NCI-H345 treated with DMSO at 0.1 percent for 48 hours (cell line): ENCODE data around the gene RAD23B.
"Not testable (repeated sequence)": the region's sequence is repeated elsewhere in the genome, so short reads cannot be mapped to it uniquely, and the experiment has no call there.

Experiments
- DNase-seq: peaks from one replicate; lab custom pipeline; 2025; ENCODE audit not compliant: unreplicated experiment; lab: John Stamatoyannopoulos, UW

Gene RAD23B

DNA sequence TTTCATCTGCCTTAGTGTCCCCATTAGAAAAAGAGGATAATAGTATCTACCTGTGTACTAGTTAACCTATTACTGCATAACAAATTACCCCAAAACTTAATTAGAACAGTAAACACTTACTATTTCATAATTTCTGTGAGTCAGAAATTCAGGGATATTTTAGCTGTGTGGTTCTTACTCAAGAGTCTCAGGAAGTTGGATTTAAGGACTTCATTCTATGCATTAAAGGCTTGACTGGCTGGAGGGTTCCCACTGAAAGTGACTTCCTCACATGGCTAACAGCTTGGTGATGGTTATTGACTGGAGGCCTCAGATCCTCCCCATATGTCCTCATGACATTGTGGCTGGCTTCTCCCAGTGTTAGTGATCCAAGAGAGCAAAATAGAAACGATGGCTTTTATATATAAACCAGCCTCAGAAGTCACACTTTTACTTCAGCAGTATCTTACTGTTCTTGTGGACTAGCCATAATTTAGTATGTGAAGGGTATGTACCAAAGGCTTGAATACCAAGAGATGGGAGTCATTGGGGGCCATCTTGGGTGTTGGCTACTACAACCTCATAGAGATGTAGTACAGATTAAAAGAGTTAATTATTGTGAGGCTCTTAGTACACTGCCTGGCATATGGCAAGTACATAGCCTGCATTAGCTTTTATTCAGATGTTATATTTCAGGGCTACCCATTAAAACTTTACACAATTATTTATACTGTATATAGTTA, 9.9 kb downstream of the RAD23B start:
- no peak for DNase-seq

DNA sequence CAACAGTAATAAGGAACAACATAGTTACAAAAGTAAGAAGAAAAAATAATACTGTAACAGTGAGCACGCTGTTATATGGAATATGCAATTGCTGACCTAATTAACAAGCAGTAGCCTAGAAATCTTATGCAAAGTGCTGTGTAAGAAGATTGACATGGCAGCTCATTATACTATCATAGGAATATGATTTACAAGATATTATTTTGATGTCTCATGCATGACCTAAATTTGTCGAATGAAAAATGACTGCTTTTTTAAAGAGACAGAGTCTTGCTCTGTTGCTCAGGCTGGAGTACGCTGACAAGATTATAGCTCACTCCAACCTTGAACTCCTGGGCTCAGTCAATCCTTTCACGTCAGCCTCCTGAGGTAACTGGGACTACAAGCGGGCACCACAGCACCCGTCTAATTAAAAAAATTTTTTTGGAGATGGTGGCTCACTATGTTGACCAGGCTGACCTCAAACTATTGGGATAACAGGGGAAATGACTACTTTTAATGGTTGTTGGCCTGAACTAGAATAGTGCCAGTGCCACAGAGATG, 10.5 kb downstream of the RAD23B start:
- DNase-seq: no peak

DNA sequence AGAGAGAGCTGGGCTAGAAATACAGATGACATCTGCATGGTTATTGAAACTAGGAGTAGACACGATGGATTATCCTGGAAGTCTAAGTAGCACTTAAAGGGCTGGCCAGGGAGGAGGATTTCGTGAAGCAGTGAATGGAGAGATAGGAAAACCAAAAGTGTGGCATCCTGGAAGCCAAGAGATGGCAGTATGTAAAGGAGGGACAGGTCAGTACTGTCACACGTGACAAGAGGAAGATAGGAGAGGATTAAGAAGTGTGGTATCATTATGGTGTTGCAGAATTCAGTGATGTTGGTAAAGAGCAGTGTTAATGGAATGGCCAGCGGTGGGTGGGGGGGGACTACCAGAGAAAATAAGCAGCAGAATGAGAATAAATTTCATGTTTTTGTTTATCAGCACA, 11.7 kb downstream of the RAD23B start:
- no peak for DNase-seq

DNA sequence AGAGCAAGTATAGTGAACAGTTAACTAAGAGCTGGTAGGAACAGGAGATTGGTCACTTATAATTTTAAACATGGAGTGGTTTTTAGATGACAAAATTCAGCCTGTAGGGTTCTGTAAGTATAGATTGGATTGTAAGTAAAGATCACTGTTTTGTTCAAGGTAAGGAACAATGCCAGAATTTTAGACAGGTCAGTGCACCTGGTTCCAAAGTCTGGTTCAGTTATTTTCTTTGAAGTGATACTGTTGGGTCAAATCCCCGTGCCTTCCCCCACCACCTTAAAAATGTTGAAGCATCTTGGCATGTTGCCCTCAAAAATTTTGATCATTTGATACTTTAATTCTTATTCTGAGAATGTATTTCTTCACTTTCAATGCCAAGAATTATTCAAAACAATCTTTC, 12.9 kb downstream of the RAD23B start:
- DNase-seq: no peak

DNA sequence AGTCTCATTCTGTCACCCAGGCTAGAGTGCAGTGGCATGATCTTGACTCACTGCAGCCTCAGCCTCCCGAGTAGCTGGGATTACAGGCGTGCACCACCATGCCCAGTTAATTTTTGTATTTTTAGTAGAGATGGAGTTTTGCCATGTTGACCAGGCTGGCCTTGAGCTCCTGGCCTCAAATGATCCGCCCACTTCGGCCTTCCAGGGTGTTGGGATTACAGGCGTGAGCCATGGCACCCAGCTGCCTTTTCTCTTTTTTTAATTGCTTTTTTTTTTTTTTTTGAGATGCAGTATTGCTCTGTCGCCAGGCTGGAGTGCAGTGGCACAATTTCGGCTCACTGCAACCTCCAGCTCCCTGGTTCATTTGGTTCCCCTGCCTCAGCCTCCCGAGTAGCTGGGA, 13.5 kb downstream of the RAD23B start:
- not testable (repeated sequence) for DNase-seq

DNA sequence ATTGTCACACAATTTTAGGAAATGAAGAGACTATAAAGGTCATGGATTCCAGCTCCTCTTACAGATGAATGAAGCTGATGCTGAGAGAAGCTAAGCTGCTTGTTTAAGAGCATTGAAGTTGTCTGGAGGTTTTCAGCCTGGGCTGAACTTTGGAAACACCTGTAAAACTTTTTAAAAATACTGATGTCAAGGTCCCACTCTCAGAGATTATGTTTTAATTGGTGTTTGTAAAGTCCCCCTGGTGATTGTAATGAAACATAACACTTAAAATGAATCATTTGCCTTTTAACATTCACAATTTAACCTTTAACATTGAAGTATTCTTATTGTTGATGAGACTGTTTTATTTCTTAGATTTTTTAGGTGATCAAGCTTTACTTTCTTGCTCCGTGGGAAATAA, 16.4 kb downstream of the RAD23B start:
- no peak for DNase-seq

DNA sequence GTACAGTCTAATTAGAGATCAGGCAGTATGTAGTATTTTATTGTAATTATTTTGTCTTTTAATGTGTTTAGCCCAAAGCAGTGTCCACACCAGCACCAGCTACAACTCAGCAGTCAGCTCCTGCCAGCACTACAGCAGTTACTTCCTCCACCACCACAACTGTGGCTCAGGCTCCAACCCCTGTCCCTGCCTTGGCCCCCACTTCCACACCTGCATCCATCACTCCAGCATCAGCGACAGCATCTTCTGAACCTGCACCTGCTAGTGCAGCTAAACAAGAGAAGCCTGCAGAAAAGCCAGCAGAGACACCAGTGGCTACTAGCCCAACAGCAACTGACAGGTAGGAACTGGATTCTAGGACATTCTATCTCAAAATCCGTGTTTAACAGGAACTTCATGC, 23.2 kb downstream of the RAD23B start:
- DNase-seq: no peak

DNA sequence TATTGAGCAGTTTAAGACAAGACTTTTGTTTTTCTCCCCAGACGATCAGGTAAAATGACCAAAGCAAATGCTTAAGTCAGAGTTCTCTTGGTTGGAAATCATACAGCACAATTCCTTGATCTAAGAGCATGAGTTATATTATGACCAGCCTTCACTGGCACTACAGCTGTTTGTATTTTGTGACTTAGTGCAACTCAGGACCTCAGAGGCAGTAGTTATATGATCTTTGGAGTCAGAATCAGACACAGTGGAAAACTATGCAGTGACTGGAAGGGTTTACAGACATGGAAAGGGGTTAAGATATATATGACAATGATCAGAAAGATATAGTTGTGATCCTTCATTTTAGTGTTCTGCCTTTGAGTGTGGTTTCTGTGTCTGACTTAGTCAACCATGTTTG, 24.3 kb downstream of the RAD23B start:
- DNase-seq: no peak

DNA sequence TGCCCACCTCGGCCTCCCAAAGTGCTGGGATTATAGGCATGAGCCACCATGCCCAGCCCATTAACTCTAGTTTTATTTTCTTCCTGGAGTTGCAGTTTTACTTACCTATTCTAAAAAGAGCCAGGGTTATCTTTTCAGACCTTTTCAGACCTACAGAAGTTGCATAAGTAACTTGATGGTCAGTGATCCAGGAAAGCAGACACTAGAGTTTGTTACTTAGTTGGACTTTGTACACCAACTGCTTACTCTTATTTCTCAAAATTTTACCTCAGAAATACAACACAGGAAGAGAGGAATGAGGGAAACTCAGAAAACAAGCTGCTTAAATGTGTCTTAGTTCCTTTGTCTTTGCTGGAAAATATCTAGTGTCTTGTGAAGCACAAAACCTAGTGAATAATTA, 25.4 kb downstream of the RAD23B start:
- no peak for DNase-seq

DNA sequence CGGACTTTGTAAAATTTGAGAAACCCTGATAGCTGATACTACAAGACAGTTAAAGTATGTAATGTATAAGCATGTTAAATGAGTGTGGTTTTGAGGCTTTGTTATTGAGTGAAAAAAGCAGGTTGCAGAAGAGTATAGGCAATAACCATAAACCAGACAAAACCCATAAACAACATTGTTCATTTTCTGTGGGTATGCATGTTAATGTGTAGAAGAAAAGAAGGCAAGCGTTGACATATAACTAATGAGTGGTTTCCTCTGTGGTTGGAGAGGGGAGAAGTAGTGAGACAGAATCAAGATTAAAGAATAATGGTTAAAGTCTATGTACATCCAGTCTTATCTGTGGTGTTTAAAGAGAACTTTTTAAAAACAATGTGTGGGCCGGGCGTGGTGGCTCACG, 26.2 kb downstream of the RAD23B start:
- no peak for DNase-seq

DNA sequence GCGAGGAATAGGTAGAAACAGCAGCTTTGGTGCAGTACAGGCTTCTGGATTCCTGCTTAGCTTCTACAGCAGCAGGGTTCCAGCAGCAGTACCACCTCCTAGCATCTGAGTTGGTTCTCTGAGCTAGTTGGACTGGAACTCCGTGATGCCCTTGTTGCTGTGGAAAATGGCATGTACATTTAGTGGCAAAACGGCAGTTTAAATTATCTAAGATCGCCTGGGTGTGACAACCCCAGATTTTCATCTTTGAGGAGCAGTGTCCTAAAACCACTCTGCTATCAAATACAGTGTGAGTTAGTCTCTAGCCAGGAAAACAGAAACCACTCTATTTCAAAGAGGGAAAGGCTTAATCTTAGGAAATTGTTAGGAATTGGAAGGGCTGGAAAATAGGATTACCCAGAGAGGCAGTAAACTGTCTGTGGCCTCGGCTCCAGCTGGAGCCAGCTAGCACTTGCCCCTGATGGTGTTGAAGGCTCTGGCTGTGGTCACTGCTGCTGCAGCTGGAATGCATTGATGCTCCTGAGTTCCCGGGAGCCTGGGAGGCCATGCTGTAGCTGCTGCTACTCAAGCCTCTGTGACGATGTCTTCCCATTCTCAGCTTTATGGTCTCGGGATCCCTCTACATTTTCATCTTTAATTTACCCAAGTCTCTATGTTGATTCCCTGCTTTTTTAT, 29.4 kb downstream of the RAD23B start:
- no peak for DNase-seq

DNA sequence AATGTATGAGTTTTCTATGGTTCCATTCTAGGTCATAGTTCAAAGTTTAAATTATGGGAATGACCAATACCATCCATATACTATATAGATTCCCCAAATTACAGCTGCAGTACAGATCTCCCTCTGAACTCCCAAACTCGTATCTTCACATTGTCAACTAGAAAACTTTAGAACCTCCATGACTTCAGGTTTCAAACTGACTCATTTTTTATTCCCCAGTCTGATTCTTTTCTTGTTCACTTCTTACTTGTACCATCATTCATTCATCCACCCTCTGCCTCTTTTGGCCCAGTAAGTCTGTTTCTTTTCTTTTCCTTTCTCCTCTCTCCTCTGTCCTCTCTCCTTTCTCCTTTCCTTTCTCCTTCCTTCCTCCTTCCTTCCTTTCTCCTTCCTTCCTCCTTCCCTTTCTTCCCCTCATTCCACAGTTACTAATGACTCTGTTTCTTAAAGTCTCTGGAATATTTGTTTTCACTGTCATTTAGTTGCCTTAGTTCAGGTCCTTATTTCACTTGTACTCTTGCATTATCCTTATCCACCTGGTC, 30.5 kb downstream of the RAD23B start:
- DNase-seq: no peak

DNA sequence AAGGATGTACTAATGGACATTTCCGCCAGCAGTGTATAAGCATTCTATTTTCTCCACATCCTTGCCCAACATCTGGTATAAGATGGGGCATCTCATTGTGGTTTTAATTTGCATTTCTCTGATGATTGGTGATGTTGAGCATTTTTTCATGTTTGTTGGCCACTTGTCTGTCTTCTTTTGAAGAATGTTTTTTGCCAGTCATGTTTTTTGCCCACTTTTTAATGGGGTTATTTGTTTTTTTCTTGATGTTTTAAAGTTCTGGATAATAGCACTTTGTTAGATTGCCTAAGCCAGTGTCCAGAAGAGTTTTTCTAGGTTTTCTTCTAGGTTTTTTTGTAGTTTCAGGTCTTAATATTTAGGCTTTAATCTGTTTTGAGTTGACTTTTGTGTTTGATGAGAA, 31.7 kb downstream of the RAD23B start:
- DNase-seq: no peak

DNA sequence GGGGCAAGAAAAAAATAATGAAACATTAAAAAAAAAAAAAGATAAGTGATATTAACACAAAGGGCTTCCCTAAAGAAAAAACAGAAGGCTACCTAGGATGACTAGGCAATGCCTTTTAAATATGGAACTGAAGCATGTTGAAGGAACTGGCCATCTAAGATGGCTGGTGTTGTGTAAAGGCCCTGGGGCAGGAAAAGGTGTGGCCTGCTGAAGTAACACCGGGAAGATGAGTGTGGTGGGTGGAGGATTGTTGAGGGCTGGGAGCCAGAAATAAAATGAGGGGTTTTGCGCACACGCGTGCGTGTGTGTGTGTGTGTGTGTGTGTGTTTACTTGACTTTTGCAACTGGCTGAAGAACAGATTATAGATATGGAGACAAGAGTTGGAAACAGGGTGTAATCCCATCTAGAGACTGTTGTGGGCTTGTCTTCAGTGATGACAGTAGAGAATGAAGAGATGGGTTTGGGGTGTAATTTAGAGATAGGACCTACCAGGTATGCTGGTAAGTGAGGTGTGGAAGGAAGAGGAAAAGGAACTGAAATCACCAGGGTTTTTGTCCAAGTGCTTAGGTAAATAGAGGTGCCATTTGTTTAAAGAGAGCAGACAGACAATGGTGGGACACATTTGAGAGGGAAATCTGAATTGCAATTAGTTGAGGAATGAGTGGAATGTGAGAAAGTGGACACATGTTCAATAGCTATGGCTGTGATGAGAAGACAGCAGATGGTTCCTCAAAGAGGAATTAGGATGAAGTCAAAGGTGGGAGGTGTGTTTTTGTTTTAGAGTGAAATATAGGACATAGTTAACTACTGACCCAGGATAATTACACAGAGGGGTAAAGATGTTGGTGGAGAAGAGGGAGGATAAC, 33.9 kb downstream of the RAD23B start:
- DNase-seq: no peak

DNA sequence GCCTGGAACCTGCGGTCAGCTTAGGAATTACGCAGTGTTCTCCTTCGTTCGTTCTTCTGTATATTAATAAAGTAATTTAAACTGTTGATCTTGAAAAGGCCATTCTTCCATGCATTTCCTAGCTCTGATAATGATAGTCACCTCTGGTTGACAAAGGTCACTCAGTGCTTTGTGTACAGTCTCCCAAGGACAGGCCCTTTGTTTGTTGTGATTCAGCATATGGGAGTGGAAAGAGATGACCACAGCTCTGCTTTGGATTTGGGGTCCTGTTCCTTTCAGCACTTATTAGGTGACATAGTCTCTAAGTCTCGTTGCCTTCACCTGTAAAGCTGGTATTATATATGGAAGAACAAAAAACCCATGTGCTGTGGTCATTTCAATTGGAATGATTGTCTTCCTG, 39.6 kb downstream of the RAD23B start:
- DNase-seq: no peak

DNA sequence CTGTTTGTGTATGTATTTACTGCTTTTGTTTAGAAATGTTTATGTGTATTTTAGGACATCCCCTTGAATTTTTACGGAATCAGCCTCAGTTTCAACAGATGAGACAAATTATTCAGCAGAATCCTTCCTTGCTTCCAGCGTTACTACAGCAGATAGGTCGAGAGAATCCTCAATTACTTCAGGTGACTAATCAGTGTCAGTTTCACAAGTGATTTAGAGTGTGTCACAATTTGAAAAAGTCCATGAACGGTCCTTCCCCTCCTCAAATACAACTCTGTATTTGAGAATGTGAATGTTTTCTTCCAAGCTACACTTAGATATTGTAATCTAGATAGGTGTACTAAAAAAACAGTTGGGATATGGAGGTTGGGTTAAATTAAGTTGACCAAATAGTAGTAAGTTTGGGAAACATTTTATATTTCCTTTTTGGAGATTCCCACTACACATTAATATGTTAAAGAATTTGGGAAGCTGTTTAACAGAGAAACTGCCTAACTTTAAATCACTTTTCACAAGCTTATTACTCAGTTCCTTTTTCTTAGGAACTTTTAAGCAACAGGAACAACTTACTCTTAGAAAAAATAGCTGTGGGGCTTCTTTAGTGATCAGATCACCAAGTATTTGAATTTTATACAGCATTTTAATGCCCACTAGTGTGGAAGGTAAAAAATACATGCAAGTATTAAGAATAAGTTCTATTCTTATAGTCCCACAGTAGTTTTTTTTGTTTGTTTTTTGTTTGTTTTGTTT, 40.9 kb downstream of the RAD23B start:
- no peak for DNase-seq

DNA sequence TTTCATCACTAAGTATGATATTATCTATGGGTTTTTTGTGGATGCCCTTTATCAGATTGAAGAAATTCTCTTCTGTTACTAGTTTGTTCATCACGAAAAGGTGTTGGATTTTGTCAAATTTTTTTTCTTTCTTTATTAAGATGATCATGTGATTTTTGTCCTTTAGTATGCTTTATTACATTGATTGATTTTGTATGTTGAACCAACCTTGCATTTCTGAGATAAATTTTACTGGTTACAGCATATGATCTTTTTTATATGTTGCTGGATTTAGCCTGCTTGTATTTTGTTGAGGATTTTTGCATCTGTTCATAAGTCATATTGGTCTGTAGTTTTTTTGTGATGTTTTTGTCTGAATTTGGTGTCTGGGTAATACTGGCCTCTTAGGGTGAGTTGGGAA, 42.8 kb downstream of the RAD23B start:
- DNase-seq: no peak

DNA sequence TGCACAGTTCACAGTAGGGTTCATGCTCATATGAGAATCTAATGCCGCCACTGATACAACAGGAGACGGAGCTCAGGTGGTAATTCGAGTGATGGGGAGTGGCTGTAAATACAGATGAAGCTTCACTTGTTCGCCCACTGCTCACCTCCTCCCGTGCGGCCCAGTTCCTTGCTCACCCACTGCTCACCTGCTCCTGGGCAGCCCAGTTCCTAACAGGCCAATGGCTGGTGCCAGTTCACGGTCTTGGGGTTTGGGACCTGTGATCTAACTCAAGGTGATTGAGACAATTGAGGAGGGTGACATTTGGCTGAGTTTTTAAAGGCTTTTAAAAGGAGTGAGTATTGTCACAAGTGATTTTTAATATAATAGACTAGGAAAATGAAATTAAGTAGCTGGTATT, 45.4 kb downstream of the RAD23B start:
- DNase-seq: no peak

DNA sequence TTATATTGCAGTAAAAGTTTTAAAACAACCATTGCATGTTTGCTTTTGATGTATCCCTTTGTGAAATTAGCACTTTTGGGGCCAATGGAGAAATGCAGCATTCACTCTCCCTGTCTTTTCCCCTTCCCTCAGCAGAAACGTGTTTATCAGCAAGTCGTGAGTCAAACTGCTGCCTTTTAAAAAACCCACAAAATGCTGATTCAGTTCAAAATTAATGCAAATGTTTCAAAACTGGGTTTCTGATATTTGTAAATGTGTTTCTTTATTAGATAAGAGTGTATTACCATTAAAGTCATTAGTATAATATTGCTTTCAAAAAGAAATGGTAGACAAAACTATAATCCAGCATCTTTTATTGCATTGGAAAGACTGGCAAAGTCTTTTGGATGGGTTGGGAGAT, 47.3 kb downstream of the RAD23B start:
- no peak for DNase-seq

DNA sequence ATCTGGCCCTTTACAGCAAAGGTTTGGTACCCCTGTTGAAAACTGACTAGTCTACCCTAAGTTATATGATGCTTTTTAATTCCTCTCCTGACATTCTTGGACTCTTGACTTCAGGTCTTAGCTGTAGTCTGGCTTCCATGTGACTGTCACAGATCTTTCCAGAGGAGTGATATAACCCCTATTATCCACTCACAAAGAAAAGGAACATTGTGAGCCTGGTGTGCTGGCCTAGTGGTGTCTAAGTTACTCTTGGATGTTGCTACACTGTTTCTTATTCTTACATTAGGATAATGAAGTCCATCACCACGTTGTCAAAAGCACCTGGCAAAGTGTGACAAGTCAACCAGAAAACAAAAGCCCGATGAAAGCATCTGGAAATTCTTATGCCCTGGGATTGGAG, 49.8 kb downstream of the RAD23B start:
- DNase-seq: no peak

DNA sequence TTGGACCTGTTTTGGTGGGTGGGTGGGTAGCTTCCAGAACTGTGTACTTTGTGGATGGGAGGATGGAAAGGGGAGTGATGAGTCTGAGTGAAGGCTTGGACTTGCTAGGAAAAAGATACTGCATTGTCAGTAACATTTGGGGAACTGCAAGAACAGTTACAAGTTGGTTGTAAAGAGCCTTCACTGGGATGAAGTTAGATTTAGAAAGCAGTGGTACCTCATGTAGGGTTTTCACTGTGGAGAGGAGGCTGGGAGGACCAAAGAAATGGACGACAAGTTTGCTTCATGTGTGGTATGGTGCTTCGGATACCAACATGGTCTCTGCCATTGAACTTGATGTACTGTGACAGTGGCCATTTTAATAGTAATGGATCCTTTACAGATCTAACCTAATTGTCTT, 50.3 kb downstream of the RAD23B start:
- DNase-seq: no peak
